Keratinocyte (primary cell): ENCODE data around the gene NBL1. TPM values are rescaled to one million over a fixed set of nuclear protein-coding genes. Genes with fewer than 3 reads are reported as not detected.

ENCODE experiments used
- DNase-seq: peaks from one replicate; pipeline ENCODE4 v3.0.0-alpha.2; 2011; ENCODE audit warnings: low read depth, missing footprints, low spot score
- FAIRE-seq: peaks from 2 replicates; lab custom pipeline; 2011; peaks lifted over from hg19 to GRCh38; lab: Jason Lieb, UNC
- H2AFZ ChIP-seq: 2 replicates; pipeline ENCODE4 v1.6.0; 2012; ENCODE audit warnings: low read length, control low read depth, inconsistent platforms; ENCODE audit not compliant: control insufficient read depth
- H3K27ac ChIP-seq: 2 replicates; pipeline ENCODE4 v1.5.1; 2011; ENCODE audit warnings: low read length; ENCODE audit not compliant: control insufficient read depth, insufficient read depth
- H3K27me3 ChIP-seq: 3 replicates; pipeline ENCODE4 v1.6.0; 2011; ENCODE audit warnings: low read length; ENCODE audit not compliant: control insufficient read depth, insufficient read depth; ENCODE audit errors: extremely low read depth
- H3K36me3 ChIP-seq, 2 experiments: 2 replicates in 1 of 2; 3 replicates in 1 of 2; pipeline ENCODE4 v1.5.1; 2011; ENCODE audit warnings: low read length in 2 of 2, mild to moderate bottlenecking in 1 of 2; ENCODE audit not compliant: control insufficient read depth in 2 of 2, insufficient read depth in 2 of 2; ENCODE audit errors: extremely low read depth in 1 of 2
- H3K4me1 ChIP-seq: 3 replicates; pipeline ENCODE4 v1.5.1; 2011; ENCODE audit warnings: low read length; ENCODE audit not compliant: control insufficient read depth, insufficient read depth; ENCODE audit errors: extremely low read depth
- H3K4me2 ChIP-seq: 3 replicates; pipeline ENCODE4 v1.6.0; 2011; ENCODE audit warnings: low read depth, low read length; ENCODE audit not compliant: control insufficient read depth, insufficient read depth; ENCODE audit errors: extremely low read depth
- H3K4me3 ChIP-seq, 3 experiments: fragments of 200-600 bp in 1 of 3; sonication (generic) in 1 of 3; 2 replicates in 2 of 3; 3 replicates in 1 of 3; pipeline ENCODE4 v1.5.1; 2011 to 2016; ENCODE audit warnings: low read length in 3 of 3, mild to moderate bottlenecking in 3 of 3, control low read depth in 2 of 3, inconsistent platforms in 1 of 3, low read depth in 1 of 3, mixed read lengths in 1 of 3, mixed run types in 1 of 3, moderate library complexity in 1 of 3; ENCODE audit not compliant: control insufficient read depth in 2 of 3, insufficient read depth in 2 of 3; ENCODE audit errors: extremely low read depth in 1 of 3
- H3K79me2 ChIP-seq: 2 replicates; pipeline ENCODE4 v1.6.0; 2012; ENCODE audit warnings: low read length; ENCODE audit not compliant: control insufficient read depth, insufficient read depth
- H3K9ac ChIP-seq: 3 replicates; pipeline ENCODE4 v1.6.0; 2011; ENCODE audit warnings: low read length; ENCODE audit not compliant: control insufficient read depth, insufficient read depth; ENCODE audit errors: extremely low read depth
- H3K9me1 ChIP-seq: 3 replicates; pipeline ENCODE4 v1.6.0; 2011; ENCODE audit warnings: low read length; ENCODE audit not compliant: control insufficient read depth, insufficient read depth; ENCODE audit errors: extremely low read depth
- H3K9me3 ChIP-seq: 2 replicates; pipeline ENCODE4 v1.5.1; 2012; ENCODE audit warnings: low read depth, low read length; ENCODE audit not compliant: control insufficient read depth
- H4K20me1 ChIP-seq: 3 replicates; pipeline ENCODE4 v1.6.0; 2011; ENCODE audit warnings: low read length; ENCODE audit not compliant: control insufficient read depth, insufficient read depth; ENCODE audit errors: extremely low read depth
- CTCF ChIP-seq, 3 experiments: IDR thresholded peaks in 1 of 3; conservative IDR thresholded peaks in 1 of 3; optimal IDR thresholded peaks in 1 of 3; 2 replicates in 2 of 3; 3 replicates in 1 of 3; pipeline versions ENCODE3 to v1.5.1; 2011; ENCODE audit warnings: low read length in 3 of 3, mild to moderate bottlenecking in 3 of 3, moderate library complexity in 2 of 3, control low read depth in 1 of 3, inconsistent platforms in 1 of 3; ENCODE audit not compliant: insufficient read depth in 2 of 3; ENCODE audit errors: extremely low read depth in 1 of 3
- EZH2 ChIP-seq: IDR thresholded peaks from one replicate; pipeline ENCODE4 v1.6.1; 2012; ENCODE audit warnings: inconsistent platforms, mild to moderate bottlenecking, low read length, moderate library complexity
- dilution Hi-C: fragments of 300-500 bp; cut with MboI; formaldehyde crosslinking; loops from one replicate; pipeline ENCODE4 v1.7.0; 2020; ENCODE audit warnings: low sequenced_read_pairs; ENCODE audit not compliant: extremely low pct_ligation_motif_present
- polyA plus RNA-seq, 5 experiments: library from polyadenylated mRNA; depleted of rRNA in 3 of 5; stranded (reverse) in 3 of 5; stranded (forward) in 1 of 5; unstranded in 1 of 5; fragments of >200 nt; gene quantifications; 1 replicate in 1 of 5; 2 replicates in 3 of 5; 3 replicates in 1 of 5; pipeline versions ENCODE4 v1.2.1 to v1.2.3, GENCODE V29; 2011 to 2012; ENCODE audit warnings: missing spikeins in 2 of 5, low read depth in 1 of 5, low replicate concordance in 1 of 5

NBL1 gene
- polyA plus RNA-seq, 1 donor (not counting 4 experiments of a cell fraction or from before 2014, with no cell fraction given): 74.5 TPM

GRCh38 chr1:19682257-19682656 is 38.1 kb downstream of the NBL1 start:
- Histone ChIP-seq H3K4me1 (no peaks in the 10 kb centered on the region), H3K9me1 (no peaks in the 10 kb centered on the region), H2AFZ (no peak overlapping the region), H3K9ac (no peak overlapping the region), H3K4me3 (no peak overlapping the region), H3K27ac (no peak overlapping the region), H3K9me3 (no peaks in the 10 kb centered on the region), H4K20me1 (no peaks in the 10 kb centered on the region), H3K36me3 (no peaks in the 10 kb centered on the region), H3K27me3 (peaks cover 7% of the 10 kb centered on the region), H3K4me2 (no peak overlapping the region), H3K79me2 (no peaks in the 10 kb centered on the region)
- DNase-seq (no peak), FAIRE-seq (no peak)
- TF ChIP-seq EZH2 (no peak), CTCF (optimal IDR thresholded peaks at IDR 0.05 in 1 of 3, IDR thresholded peaks at IDR 0.05 in 1 of 3, conservative IDR thresholded peaks at IDR 0.05 in 1 of 3; ENCODE audit: extremely low read depth in 1 of 3, insufficient read depth in 2 of 3, low read length in 3 of 3) (no peak)
- dilution Hi-C loops: no loop called here

GRCh38 chr1:19682901-19683300 is 38.8 kb downstream of the NBL1 start:
- DNase-seq: no peak
- dilution Hi-C loops: no loop called here
- no peak for FAIRE-seq
- peaks cover 7% of the 10 kb centered on the region for H3K27me3 ChIP-seq
- no peaks in the 10 kb centered on the region for H3K79me2 ChIP-seq
- no peaks in the 10 kb centered on the region for H3K4me1 ChIP-seq
- H2AFZ ChIP-seq: no peak overlapping the region
- no peak overlapping the region for H3K27ac ChIP-seq
- H3K4me2 ChIP-seq: no peak overlapping the region
- H3K9me1 ChIP-seq: no peaks in the 10 kb centered on the region
- H3K36me3 ChIP-seq: no peaks in the 10 kb centered on the region
- H3K9ac ChIP-seq: no peak overlapping the region
- no peaks in the 10 kb centered on the region for H4K20me1 ChIP-seq
- no peak overlapping the region for H3K4me3 ChIP-seq
- H3K9me3 ChIP-seq: no peaks in the 10 kb centered on the region
- no peak for TF ChIP-seq EZH2
- no peak for TF ChIP-seq CTCF (optimal IDR thresholded peaks at IDR 0.05 in 1 of 3, IDR thresholded peaks at IDR 0.05 in 1 of 3, conservative IDR thresholded peaks at IDR 0.05 in 1 of 3; ENCODE audit: extremely low read depth in 1 of 3, insufficient read depth in 2 of 3, low read length in 3 of 3)
